Muscle of leg (tissue), 11 donors: ENCODE data around the gene LPO. TPM values are rescaled to one million over a fixed set of nuclear protein-coding genes. Genes with fewer than 3 reads are reported as not detected.

Source experiments
- DNase-seq: peaks from one replicate; pipeline ENCODE4 v3.0.0; 2013
- H3K27ac ChIP-seq: one replicate; pipeline ENCODE4 v1.5.1; 2013; ENCODE audit warnings: mild to moderate bottlenecking, low read length, control low read depth
- H3K27me3 ChIP-seq: one replicate; pipeline ENCODE4 v1.6.1; 2013; ENCODE audit warnings: low read length; ENCODE audit not compliant: control insufficient read depth, insufficient read depth
- H3K36me3 ChIP-seq: one replicate; pipeline ENCODE4 v1.6.1; 2013; ENCODE audit warnings: low read length; ENCODE audit not compliant: control insufficient read depth, insufficient read depth
- H3K4me1 ChIP-seq: one replicate; pipeline ENCODE4 v1.6.1; 2013; ENCODE audit warnings: low read length; ENCODE audit not compliant: control insufficient read depth, insufficient read depth
- H3K4me3 ChIP-seq: one replicate; pipeline ENCODE4 v1.5.1; 2013; ENCODE audit warnings: low read length, control low read depth
- H3K9me3 ChIP-seq: replicated peaks from 2 replicates; pipeline ENCODE4 v1.6.1; 2013; ENCODE audit warnings: low read depth, low read length; ENCODE audit not compliant: control insufficient read depth
- WGBS: methylation state at CpG from one replicate; pipeline ENCODE4 v1.1.5; 2013; ENCODE audit warnings: missing lambda C conversion rate; ENCODE audit not compliant: insufficient coverage; 5-methylcytosine and 5-hydroxymethylcytosine counted together
- polyA plus RNA-seq, 8 donors: library from polyadenylated mRNA; unstranded; fragments of 120-200 nt; gene quantifications; one replicate each; pipeline versions ENCODE4 v1.2.1 to v1.2.3, GENCODE V29; 2013; ENCODE audit warnings: inconsistent platforms in 1 of 8, low replicate concordance in 1 of 8; ENCODE audit not compliant: insufficient read length in 8 of 8, insufficient read depth in 1 of 8
- total RNA-seq: library from RNA; stranded (reverse); fragments of 120-200 nt; gene quantifications from one replicate; pipeline ENCODE4 v1.2.4, GENCODE V29; 2013

The LPO gene
- total and polyA plus RNA-seq, 9 donors, result 0.05 to 0.40 (median 0.11) TPM; not detected in 2

DNA sequence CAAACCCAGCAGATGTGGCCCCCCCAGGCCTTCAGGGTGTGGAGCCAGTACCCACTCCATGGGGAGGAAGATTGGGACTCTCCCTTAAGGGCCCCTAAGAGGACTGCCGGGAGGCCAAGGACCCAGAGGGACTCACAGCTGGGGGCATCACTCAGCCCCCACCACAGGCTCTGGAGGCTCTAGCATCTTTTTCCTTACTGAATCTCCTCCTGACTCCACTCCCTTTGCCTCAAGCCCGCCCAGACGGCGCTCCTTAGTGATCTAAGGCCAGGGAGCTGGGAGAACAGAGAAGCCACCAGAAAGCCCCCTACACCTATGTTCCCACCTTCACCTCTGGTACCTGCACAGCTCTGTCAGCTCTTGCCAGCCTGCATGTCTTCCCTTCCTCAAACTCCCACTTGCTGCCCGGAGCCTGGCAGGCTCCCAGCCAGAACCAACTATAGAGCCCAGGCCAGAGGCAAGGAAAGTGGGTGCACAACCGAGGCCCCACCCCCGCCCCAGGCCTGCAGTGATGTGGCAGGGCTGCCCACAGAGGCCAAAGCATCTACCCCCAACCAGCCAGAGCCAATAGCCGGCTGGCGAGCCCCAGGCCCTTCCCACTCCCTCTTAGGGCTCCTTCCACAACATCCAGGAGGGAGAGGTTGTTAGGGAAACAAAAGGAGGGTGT, 64.7 kb downstream of the LPO start:
- peaks cover 7% of the 10 kb centered on the region for H3K4me1 ChIP-seq
- H3K27me3 ChIP-seq, result no peaks in the 10 kb centered on the region
- H3K9me3 ChIP-seq, result no peaks in the 10 kb centered on the region
- 80% methylated on average over 5 of the region's 9 CpGs for WGBS
- no peak for DNase-seq
- no peak overlapping the region for H3K27ac ChIP-seq
- no peak overlapping the region for H3K4me3 ChIP-seq
- H3K36me3 ChIP-seq, result no peaks in the 10 kb centered on the region

DNA sequence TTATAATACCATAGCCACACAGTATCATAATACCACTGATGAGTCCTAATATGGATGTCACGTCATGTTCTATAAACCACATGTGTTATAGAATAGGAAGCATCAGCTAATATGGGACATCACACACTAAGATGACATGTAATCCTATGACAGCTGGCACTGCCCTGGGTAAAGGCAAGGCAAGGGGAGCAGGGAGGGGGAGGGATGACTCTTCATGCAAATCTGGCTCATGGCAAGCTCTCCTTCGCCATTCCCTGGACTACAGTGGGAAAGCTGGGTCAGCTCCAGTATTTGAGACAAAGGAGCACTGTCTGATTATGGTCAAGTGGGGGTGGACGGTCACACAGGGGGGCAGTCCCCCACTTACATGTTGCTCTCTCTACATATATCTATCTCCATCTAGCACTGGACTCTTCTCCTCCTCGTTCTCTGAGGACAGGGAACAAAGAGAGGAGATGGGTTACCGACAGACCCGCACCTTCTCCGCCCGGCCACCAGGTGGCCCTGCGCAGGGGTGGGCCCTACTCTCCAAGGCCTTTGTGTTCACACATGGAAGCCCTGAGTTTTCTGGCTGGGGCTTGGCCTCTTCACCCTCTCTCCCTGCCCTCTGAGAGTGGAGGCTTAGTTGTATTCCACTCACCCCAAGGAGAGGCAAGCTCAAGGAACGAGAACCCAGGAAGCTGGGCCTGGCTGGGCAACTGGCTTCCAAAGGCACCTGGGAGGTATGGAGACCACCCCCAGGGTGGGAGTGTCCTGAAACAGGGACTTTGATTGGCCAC, 65.8 kb downstream of the LPO start:
- H3K27me3 ChIP-seq, result no peaks in the 10 kb centered on the region
- no peaks in the 10 kb centered on the region for H3K36me3 ChIP-seq
- no peak overlapping the region for H3K27ac ChIP-seq
- DNase-seq, result peak; percentile 33
- no peak overlapping the region for H3K4me3 ChIP-seq
- H3K4me1 ChIP-seq, result peaks cover 7% of the 10 kb centered on the region
- no peaks in the 10 kb centered on the region for H3K9me3 ChIP-seq
- 83% methylated on average over 1 of the region's 10 CpGs for WGBS

DNA sequence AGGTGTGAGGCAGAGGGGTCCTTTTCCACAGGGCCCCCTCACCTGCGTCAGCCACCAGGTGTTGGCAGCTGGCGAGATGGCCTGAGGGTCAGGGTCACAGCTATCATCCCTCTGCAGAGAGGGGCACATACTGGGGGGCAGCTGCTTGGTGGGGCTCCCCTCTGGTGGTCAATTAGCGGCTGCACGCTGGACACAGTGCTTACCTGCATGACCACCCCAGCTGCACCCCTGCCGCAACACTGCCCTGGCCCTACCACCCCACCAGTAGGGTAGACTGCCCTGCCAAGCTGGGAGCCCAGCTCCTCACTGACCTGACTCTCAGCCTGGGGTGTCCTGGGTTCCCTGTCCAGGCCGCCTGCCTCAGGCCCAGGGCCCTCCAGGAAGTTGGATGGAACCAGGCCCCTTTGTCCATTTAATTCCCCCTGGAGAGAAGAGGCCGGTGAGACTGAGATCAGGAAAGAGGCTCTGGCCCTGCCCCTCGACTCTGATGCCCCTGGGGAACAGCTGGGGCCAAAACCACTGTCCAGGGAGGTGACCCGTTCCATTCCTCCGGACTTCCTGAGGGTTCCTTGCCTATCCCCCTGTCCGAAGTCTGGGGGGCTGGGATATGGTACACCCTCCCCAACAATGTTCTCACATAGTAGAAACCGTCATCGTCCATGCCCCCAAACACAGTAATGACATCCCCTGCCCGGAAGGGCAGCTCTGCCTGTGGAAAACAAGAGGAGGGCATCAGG, 66.5 kb downstream of the LPO start:
- no peak overlapping the region for H3K4me3 ChIP-seq
- no peaks in the 10 kb centered on the region for H3K9me3 ChIP-seq
- no peak for DNase-seq
- no peaks in the 10 kb centered on the region for H3K36me3 ChIP-seq
- H3K27me3 ChIP-seq, result no peaks in the 10 kb centered on the region
- 73% methylated on average over 10 of the region's 14 CpGs for WGBS
- peaks cover 7% of the 10 kb centered on the region for H3K4me1 ChIP-seq
- H3K27ac ChIP-seq, result no peak overlapping the region

DNA sequence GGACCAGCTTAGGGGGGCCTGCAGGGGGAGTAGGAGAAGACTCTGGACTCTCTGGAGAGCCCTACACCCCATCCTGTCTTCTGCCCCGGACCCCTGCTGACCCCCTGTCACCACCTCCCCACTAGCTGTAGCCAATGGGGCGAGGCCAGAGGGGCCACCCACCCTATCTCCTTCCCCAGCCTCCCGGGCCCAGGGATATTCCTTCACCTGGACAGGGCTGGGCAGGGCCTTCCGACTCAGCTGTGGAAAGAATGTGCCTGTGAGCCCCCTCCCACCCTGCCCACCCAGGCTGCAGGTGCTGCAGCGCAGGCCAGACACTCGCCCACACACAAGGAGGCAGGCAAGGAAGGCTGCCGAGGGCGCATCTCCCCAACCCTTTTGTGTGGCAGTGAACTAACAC, 67.2 kb downstream of the LPO start:
- H3K4me3 ChIP-seq, result no peak overlapping the region
- peaks cover 7% of the 10 kb centered on the region for H3K4me1 ChIP-seq
- 63% methylated on average over 3 of the region's 8 CpGs for WGBS
- H3K36me3 ChIP-seq, result no peaks in the 10 kb centered on the region
- no peaks in the 10 kb centered on the region for H3K27me3 ChIP-seq
- H3K9me3 ChIP-seq, result no peaks in the 10 kb centered on the region
- DNase-seq, result no peak
- H3K27ac ChIP-seq, result no peak overlapping the region

- Histone ChIP-seq H3K9me3 (no peaks in the 10 kb centered on the region), H3K4me1 (peaks cover 7% of the 10 kb centered on the region), H3K4me3 (no peak overlapping the region), H3K36me3 (no peaks in the 10 kb centered on the region), H3K27me3 (no peaks in the 10 kb centered on the region), H3K27ac (no peak overlapping the region)
- 90% methylated on average over 13 of the region's 19 CpGs for WGBS
- DNase-seq, result no peak
Measured at GRCh38 chr17:58306131-58306951, 68.0 kb downstream of the LPO start.

GRCh38 chr17:58307468-58308172, 69.2 kb downstream of the LPO start:
- H3K36me3 ChIP-seq, result no peaks in the 10 kb centered on the region
- H3K4me1 ChIP-seq, result peaks cover 7% of the 10 kb centered on the region
- WGBS, result 79% methylated on average over 12 of the region's 20 CpGs

GRCh38 chr17:58308173-58308984, 70.0 kb downstream of the LPO start:
- Histone ChIP-seq H3K4me1 (peaks cover 7% of the 10 kb centered on the region), H3K27me3 (no peaks in the 10 kb centered on the region), H3K9me3 (no peaks in the 10 kb centered on the region), H3K36me3 (no peaks in the 10 kb centered on the region), H3K4me3 (no peak overlapping the region), H3K27ac (no peak overlapping the region)
- WGBS, result 67% methylated on average over 31 of the region's 32 CpGs
- DNase-seq, result no peak

More at GRCh38 chr17:58307468-58308172, 69.2 kb downstream of the LPO start:
- H3K27ac ChIP-seq, result no peak overlapping the region
- no peak overlapping the region for H3K4me3 ChIP-seq
- H3K27me3 ChIP-seq, result no peaks in the 10 kb centered on the region
- no peaks in the 10 kb centered on the region for H3K9me3 ChIP-seq
- DNase-seq, result no peak

DNA sequence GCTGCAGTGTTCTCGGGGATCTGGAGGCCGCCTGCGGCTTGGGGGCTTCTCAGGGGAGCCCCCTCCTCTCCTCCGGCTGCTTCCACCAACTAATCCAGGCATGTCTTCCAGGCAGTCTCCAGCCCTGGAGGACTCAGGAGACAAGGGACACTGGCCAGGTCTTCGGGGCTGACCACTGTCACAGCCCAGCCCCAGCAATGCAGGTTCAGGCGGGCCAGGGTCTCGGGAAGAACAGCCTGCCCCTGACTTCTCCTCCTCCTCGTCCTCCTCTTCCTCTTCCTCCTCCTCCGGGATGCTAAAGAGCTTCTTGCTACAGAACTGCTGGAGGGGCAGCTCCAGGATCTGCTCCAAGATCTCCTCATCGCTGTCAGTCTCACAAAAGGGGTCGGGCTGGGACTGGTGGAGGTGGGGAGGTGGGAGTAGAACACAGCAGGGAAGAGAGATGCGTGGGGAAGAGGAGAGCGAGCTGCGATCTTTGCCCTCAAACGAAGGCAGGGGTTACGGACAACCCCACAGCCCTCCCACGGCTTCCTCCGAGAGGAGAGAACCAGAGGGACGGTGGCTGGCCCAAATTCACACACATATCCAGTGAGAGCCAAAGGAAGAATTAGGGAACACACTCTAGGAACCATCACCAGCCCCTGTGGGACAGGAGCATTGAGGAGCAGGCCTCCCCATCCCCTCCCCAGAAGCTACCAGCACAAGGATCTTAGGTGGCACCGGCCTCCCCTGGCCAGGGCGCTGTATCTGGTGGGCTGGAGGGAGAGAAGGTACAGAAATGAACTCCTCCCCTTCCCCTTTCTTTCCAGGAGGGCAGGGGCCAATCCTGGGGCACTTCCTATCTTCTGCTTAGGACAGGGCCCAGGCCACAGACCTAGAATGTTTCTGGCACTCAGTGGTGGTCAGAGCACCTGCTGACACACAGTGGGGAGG, 70.9 kb downstream of the LPO start:
- no peaks in the 10 kb centered on the region for H3K9me3 ChIP-seq
- no peak for DNase-seq
- peaks cover 3% of the 10 kb centered on the region for H3K4me1 ChIP-seq
- 62% methylated on average over 10 of the region's 21 CpGs for WGBS
- H3K4me3 ChIP-seq, result no peak overlapping the region
- no peaks in the 10 kb centered on the region for H3K36me3 ChIP-seq
- H3K27me3 ChIP-seq, result no peaks in the 10 kb centered on the region
- H3K27ac ChIP-seq, result no peak overlapping the region
